HG02870 (cell line): Measurements from ENCODE around the gene TMEM86A.

Experiments used
- ATAC-seq: cut with Tn5 transposase; IDR thresholded peaks from one replicate; pipeline ENCODE4 v1.9.1; 2021; ENCODE audit warnings: mild to moderate bottlenecking, moderate library complexity; ENCODE audit not compliant: unreplicated experiment

Gene TMEM86A

DNA sequence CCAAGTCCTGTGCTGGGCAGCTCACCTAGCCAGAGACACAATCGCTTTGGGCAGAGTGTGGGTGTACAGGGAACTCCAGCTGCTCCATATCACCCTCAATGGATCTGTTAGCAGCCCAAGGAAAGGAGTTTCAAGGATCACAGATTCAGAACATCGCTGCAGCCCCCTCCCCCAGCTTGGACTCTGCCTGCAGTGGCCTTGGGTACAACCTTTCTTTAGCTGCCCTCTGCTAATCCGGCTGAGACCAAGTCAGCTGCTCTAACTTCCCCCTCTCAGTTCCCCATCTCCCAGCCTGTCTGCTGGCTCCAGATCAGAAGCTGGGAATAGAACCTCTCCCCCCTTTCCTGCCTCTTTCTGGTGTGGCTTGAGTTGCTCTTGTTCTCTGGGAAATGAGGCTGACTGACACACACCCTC lies 1.3 kb downstream of the TMEM86A start:
- no peak for ATAC-seq

DNA sequence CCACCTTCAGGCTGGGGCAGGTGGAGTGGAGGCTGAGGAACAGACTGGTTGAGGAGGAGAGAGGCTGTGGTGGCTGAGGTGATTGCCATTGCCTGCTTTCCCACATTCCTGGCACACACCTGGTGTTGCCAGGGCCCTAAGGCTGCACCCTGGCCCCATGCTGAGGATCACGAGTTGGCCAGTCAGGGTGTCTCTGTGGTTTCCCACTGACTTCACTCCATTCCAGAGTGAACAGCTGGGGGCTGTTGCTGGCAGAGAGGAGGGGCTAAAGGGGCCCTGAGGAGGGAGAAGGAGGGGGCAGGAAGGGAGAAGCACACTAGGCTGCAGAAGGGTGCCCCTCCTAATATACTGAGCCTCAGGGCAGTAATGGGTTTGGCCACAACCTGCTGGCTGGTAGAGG lies 1.8 kb downstream of the TMEM86A start:
- ATAC-seq, result no peak

DNA sequence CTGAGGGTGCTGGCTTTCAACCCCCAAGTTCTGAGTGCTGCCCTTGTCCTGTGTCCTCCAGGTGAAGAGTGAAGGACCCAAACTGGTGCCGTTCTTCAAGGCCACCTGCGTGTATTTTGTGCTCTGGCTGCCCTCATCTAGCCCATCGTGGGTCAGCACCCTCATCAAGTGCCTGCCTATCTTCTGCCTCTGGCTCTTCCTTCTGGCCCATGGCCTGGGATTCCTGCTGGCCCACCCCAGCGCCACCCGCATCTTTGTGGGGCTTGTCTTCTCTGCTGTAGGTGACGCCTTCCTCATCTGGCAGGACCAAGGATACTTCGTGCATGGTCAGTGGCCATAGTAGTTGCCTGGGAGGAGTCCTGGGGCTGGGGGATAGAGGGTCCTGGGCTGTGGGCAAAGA lies 2.3 kb downstream of the TMEM86A start:
- no peak for ATAC-seq

DNA sequence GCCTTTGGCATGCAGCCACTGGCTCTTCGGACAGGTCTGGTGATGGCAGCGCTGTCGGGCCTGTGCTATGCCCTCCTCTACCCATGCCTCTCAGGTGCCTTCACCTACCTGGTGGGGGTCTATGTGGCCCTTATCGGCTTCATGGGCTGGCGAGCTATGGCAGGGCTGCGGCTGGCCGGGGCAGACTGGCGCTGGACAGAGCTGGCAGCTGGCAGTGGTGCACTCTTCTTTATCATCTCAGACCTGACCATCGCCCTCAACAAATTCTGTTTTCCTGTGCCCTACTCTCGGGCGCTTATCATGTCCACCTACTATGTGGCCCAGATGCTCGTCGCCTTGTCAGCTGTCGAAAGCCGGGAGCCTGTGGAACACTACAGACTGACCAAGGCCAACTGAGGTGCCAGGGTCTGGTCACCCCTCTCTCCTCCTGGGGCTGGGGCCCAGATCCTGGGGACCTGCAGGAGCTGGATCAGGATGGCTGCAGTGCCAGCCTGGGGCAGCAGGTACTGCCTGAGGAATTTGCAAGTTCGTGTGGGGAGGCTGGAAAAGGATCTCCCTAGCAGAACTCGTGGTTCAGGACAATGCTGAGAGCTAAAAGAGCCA lies 3.1 kb downstream of the TMEM86A start:
- no peak for ATAC-seq

DNA sequence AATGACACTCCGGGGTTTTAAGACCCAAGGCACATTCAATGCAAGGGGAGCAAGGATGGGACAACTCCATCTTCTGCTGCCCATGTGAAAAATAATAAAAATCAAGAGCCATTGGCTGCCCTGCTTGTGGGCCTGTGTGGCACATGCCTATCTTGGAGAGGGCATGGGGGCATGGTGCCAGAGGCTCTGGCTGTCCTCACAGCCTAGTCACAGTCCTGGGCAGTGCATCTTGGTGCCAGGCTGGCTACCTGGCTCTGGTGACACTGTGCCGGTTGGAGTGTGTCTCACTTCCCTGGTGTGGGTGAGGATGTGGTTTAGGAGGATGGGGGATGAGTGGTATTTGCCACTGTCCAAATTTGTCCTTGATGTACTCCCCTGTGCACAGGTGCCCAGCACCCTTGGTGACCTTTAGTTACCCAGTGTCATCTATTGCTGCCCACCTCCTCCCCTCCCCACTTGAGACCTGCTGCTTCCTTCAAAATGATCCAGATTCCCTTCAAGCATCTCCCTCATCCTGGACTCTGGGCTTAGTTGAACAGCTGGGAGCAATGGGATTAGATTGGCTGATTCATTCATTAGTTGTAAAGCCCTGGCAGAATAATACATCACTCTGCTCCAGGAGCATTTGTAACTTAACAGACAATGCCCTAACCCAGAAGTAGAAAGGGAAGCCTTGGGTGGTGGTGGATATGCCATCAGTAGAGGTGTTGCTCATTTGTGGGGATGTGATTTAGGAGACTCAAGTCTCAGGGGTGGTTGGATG lies 4.6 kb downstream of the TMEM86A start:
- no peak for ATAC-seq

DNA sequence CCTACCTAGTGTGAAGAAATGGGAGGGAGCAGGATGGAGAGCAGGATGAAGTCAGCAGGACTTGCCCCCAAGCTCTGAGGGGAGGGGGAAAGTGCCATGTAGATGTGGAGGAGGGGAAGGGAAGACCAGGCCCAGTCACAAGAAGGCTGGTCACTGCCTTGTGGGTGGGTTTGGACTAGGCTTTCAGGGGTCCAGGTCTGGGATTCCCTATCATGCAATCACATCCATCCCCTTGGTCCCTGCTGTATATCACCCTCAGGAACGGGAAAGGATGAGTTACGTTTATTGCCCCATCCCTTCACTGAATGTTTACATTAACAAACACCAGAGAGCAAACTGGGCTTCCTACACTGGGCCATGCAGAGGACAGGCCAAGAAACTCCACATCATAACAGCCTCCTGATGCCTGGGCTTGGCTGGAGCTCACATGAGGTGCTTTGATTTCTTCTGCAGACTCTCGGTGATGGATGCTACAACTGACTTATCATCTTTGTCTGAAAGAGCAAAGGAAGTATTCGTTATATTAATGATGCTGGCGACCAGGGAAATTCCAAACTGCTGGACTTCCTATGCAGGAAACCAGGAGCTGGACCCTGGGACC lies 5.6 kb downstream of the TMEM86A start:
- no peak for ATAC-seq

DNA sequence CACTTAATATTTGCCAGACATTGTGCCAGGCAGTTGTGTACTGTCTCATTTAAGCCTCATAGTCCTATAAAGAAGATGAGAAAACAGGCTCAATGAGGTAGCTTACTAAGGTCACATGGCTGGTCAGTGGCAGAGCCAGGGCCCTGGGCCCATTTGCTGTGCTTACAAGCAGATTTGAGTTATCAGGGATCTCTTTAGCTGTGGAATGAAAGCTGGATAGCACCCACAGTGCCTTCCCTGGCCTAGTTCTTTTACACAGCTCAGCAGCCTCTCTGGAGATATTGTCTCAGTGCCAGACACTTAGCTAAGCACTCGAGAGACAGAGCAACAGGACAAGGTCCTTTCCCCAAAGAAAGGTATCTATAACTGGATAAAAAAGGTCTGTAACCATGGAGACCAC lies 6.1 kb downstream of the TMEM86A start:
- ATAC-seq, result no peak

DNA sequence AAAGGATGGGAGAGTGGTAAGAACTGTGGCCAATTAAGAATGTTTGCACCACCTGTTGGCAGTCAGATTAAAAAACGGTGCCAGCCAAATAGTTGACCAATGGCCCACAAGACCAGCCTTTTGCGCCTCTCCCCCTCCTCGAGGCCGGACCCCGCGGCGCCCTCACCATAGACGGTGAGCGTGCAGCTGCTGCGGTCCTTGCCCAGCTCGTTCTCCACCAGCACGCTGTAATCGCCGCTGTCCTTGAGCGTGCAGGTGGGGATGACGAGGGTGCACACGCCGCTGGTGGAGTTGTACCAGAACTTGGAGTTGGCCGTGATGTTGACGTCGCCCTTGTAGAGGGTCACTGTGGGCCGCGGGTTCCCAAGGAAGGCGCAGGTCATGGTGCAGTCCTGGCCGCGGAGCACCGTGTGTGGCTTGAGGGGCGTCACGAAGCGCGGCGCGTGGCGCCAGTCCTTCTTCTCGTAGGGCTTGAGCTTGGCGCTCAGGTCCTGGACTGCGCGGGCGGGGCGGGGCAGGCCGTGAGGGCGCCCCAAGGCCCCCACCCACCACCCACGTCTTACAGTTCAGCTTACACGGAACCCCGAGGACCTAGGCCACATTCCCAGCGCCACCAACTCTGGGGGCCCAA lies 7.2 kb downstream of the TMEM86A start:
- no peak for ATAC-seq

DNA sequence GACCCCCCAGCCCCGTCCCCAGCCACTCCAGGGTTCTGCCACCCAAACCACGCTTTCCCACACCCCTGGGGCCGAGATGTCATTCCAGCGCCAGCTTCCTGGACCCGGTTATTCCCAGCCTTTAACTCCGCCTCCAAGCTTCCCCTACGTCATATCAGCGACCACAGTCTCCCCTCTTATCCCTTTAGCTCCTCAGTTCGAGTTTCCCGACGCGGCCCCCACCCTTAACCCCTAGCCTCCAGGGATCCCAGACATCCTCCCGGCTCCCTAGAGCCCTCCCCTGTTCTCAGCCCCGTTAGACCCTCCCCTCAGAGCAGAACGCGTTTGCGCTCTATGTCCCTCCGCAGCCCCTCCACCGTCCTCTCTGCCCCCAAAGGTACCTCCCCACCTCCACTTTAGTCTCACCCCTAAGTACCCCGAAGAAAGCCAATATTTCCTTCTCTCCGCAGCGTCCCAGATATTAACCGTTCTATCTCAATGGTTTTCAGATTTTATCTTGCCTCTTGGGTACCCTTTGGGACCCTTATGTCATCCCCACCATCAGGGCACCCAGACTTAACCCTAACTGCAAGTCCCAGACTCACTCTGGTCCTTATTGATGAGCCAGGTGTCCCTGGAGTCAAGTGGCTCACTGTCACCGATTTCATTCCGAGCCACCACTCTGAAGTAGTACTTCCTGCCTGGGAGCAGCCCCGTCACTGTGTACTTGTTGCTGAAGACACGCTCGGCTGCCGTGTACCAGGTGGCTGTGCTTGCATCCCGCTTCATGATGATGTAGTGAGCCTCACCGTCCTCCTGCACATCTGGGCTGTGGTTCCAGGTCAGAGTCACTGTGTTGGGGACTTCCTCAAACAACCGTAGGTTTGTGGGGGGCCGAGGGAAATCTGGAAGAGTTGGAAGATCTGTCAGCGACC lies 8.0 kb downstream of the TMEM86A start:
- ATAC-seq, result no peak

DNA sequence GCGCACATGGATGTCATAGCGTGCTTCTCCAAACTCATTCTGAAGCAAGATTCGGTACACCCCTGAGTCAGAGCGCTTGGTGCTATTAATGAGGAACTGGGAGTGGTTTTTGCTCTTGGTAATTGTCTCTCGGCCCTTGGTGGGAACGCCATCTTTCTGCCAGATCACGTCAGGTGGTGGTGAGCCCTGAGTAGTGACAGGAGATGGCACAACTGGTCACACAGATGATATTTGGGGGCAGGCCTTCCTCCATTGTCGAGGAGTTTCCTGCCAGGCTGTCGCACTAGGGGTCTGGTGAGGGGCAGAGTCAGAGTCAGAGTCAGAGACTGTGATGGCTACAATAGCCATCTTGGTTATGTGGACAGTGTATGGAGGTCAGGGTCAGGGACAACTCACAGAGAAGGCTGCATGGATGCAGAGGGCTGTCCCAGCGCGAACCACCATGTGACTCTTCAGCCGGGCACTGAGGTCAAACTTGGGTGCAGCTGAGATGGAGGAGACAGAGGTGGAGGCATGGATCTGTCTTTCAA lies 9.3 kb downstream of the TMEM86A start:
- ATAC-seq, result no peak

DNA sequence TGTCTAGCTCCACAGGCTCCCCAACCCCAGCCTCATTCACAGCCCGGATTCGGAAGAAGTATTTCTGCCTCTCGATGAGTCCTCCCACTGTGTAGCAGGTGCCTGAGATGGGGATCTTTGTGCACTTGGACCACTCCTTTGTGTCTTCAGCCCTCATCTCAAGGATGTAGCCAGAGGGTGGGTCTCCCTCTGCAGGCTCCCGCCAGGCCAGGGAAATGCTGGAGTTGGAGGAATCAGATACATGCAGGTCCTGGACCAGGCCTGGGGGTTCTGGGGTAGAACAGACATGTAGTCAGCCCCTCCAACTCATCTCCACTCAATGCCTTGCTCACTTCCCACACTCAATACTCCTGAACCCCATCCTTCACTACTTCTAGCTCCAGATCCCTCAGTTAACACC lies 10.8 kb downstream of the TMEM86A start:
- ATAC-seq, result no peak

DNA sequence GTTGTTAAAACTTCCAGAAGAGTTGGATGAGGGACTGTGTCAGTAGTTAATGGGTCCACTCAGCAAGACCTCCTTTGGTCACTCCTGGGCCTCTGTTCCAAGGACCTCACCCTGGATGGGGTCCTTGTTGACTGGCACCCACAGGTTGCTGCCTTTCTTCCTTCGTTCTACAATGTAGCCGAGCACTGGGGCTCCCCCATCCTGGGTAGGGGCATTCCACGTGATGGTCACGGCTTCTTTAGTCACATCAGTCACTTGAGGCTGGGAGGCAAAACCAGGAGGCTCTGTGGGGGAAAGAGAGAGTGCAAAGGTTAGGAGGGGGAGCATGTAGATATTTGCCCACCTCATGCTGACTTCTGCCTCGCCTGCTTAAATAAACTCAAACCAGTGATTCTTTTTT lies 12.0 kb downstream of the TMEM86A start:
- no peak for ATAC-seq

DNA sequence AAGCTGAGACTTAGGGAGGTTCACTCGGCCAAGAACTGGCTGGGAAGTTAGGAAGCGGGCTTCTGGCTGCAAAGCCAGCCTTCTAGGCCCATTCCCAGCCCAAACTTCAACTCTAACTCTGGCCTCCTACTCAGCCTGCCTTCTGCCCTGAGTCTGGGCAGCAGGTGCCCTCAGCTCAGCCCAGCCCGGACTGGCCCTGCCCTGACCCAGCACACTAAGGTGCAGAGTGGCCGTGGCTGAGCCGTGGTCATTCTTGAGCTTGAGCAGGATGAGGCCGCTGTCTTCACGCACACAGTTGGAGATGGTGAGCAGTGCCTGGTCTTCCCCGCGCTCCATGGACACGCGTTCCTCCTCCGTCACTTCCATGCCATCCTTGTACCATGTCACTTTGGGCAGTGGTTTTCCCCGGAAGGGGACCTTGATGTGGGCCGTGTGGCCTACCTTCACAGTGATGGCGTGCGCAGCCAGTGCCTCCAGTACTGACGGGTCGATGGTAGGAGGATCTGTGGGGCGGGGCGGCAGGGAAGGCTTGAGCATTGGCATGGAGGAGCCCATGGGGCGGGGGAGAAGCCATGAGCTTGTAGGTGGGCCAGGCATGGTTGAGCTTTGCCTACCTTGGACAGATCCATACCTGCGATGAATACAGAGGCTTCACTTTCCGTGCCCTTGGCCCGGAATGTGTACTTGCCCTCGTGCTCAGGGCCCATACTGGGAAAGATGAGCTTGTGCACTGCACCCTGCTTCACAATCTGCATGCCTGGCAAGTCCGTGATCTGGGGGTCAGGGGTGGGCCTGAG lies 15.3 kb downstream of the TMEM86A start:
- ATAC-seq, result no peak

DNA sequence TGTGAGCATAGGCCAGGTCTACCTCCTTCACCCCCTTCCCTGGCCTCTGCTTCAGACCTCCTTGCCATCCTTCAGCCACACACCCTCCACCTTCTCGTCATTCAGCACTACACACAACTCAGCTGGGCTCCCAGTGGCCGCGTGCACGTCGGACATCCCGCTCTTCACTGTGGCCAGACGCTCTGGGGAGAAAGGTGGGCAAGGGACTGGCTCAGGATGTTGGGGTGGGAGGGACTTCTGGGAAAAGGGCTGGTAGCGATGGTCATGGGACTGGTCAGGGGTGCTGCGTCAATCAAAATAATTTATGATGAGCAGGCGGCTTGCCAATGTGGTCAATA lies 15.8 kb downstream of the TMEM86A start:
- no peak for ATAC-seq

DNA sequence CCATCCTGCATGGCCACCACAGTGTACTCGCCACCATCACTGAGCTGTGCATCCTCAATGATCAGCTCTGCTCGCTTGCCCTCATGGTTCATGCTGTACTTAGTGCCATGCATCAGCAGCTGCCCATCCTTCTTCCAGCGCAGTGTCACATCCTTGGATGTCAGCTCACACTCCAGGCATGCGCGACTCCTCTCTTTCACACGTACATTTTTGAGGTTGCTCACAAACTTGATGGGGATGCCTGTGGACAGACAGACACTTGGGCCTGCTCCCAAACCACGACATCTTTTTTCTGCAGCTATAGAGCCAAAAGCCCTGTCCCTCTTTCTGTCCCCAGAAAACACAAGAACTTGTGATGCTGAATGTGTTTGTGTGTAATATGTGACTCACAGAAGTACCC lies 16.9 kb downstream of the TMEM86A start:
- ATAC-seq, result no peak

DNA sequence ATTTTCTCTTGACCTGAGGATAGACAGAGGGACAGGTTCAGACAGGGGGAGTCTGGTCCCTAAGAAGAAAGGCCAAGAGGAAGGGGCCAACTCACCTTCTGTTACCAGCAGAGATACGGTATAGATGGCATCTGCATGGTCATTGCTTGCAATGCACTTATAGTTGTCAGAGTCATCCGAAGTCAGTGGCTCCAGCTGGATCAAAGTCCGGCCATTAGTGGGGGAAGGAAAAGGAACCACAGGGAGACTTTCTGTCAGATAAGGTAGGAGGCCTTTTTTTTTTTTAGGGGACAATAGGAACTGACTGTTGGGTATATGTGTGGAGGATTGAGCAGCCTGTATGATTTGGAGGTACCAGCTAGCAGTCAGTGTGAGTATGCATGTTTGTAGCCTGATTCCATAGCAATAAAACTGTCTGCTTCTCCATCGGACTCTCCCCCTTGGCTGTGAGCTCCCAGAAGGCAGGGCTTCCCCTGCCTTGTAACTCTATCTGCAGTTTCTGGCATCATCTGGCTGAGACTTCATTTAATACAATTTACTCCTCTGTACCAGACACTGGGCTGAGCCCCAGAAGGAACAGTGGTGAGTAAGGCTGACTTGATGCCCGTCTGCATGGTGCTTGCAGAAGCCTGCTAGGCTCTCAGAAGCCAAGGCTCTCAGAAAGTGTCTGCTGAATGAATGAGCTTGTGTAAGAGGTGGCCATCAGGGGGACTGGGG lies 21.7 kb downstream of the TMEM86A start:
- no peak for ATAC-seq

DNA sequence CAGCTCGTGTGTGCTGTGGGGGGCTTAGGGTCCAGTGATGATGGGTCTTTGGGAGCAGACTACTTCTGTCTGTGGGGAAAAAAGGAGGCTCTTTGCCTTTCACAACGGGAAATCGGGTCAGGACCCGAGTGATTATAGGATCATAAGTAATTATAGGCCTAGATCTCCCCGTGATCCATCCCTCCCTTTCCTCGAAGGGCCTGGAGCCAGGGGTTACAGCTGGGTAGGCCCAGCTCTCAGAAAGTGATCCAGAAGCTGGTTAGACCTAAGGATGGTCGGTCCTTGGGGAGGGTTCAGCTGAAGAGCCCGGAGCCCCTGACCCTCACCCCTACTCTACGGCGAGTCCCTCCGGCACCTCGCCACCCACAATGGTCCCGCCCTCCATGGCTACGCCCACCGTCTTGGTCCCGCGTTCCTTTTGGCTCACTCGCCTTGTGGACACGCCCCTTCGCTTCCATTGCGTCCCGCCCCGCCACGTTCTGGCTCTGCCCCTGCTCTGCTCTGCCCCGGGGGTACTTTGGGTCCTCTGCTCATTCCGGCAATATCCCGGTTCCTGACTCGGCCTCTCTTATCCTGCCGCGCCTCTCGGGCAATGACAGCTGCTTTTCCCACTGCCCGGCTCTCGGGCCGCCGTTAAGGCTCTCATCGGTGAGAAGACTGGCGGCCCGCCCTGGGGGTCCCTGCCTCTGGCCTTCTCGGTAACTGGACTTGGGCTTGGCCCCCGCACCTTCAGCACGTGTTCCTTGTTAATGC lies 22.4 kb downstream of the TMEM86A start:
- ATAC-seq, result peak; percentile 81

DNA sequence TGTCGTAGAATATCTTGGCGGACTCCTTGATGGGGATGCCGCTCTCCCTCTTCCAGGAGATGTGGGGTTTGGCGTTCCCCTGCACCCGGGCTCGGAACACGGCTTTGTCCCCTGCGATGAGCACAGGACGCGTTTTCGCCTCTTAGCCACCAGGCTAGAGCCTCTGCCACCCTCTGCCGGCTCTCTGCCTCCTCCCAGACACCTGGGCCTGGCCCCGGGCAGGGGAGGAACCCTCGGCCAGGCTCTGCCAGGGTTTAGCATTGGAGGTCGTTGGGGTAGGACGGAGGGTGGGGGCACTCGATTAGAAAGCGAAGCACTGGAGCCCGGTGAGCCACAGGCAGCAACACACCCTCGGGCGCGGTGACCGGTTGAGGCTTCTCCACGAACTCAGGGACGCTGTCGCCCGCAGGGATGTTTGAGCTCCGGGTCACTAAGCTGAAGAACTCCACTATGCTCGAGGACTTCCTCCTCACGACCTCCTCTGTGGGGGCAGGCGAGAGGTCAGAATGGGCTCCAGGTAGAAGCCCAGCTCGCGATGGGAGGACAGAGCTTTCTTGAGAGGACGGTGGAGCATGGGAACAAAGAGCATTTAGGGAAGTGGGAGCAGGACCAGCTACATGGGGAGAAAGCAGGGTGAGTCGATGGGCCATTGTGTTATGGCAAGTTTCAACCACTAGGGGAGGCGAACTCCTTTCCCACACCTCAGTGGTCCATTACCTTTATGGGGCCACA lies 23.1 kb downstream of the TMEM86A start:
- ATAC-seq, result peak; percentile 66
